NCI-H82 treated with DMSO at 0.1 percent for 48 hours (cell line): ENCODE data around the gene STX16.
"Not testable (repeated sequence)": the region's sequence is repeated elsewhere in the genome, so short reads cannot be mapped to it uniquely, and the experiment has no call there.

Experiments used
- DNase-seq: peaks from one replicate; lab custom pipeline; 2025; ENCODE audit not compliant: unreplicated experiment; lab: John Stamatoyannopoulos, UW

STX16 gene

DNA sequence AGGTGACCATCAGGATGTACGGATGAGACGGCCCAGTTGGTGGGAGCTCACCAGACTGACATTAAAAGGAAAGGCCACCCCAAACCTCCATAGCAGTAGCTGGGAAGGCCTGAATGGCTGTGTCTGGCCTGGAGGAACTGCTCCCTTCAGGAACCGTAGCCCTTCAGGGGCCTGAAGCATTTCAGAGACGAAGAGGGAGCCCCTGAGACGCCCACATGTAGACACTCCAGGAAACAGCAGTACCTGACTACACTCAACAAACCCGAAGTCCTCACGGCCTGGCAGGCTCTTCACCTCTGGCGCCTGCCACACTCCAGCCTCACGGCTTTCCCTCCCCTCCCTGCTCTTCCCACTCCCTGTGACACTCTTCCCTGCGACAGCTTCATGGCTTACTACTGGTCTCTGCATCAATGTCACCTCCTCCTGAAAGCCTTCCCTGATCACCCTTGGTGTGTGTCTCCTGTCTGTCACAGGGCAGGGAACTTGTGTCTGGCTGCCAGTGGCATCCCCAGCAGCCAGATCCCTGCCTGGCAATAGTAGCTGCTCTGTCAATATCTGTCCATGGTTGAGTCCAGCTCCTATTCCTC lies 14.6 kb upstream of the STX16 start:
- no peak for DNase-seq

DNA sequence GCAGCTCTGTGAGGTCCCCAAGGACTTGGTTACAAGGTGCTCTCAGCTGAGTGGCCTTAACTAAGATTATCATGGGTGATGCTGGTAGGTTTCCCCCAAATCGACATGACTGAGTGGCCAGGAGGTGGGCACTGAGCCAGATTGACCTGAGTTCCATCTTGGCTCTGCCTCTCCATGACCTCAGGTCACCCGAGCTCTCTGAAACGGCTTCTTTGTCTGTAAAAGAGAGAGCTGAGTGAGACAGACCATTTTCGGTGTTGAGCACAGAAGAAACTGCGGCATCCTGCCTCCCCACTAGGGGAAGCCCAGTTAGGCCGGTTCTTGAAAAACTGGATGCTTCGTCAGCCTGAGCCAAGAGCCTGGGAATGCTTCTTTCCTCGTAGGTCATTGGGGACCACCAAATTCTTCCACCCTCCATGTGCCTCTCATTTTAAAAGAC lies 14.1 kb upstream of the STX16 start:
- no peak for DNase-seq

GRCh38 chr20:58637466-58638213 lies 13.4 kb upstream of the STX16 start:
- no peak for DNase-seq

- DNase-seq = no peak
Observed at GRCh38 chr20:58638467-58639181, 12.5 kb upstream of the STX16 start.

DNA sequence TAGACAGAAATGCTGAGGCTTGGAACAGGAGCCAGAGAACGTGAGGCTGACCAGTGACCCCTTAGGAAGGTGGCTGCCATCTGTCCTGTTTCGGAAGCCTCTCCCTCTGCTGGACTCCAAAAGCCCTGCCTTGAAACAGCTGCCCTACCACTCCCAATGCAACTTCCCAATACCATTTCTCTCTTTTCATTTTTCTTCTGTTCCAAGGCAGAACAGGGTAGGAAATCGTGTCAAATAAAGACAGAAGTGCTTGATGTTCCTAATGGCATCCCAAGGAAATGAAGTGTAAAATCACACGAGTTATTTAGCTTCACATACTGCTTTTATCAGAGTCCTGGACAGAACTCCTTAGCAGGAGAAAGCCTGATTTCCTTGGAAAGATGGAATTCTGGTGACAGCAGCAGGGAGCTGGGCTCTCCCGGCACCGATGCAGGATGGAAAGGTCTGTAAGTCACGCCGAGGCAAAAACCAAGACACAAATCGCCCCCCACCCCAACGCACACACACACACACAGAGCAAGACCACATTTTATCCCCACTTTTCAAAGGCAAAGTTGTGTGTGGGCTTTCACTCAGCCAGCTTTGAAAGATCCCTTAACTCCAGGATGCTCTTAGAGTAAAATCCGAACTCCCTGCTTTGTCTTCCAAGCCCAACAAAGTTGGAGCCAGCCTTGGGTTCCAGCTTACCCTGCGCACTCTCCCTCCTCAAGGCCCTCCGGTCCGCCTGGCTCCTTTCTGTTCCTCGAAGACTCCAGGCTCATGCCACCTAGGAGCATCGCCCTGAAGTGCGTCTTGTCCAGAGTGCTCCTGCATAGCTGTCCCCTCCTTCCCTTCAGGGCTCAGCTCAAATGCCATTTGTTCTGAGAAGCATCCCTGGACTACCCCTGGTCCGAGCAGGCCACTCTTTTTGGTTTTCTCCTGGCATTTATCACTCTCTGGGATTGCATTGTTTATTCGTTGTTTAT lies 11.6 kb upstream of the STX16 start:
- DNase-seq = no peak

- no peak for DNase-seq
Observed at GRCh38 chr20:58640446-58640845, 10.6 kb upstream of the STX16 start.

DNA sequence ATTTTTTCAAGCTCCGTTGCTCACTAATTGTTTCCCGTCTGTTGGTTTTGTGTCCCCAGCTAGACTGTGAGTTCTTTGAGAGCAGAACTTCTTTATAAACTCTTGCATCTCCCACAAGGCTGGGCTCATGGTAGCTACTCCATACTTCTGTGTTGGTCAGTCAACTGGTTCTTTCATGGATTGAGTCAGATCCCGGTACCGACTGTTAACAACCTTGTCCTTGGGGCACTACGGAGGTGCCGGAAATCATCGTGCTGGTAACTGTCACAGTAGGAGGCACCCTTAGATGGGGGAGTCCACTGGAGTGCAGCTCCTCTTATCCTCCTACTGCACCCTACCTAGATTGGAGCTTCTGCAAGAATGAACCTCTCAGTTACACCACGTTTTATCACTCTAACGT lies 8.6 kb upstream of the STX16 start:
- no peak for DNase-seq

DNA sequence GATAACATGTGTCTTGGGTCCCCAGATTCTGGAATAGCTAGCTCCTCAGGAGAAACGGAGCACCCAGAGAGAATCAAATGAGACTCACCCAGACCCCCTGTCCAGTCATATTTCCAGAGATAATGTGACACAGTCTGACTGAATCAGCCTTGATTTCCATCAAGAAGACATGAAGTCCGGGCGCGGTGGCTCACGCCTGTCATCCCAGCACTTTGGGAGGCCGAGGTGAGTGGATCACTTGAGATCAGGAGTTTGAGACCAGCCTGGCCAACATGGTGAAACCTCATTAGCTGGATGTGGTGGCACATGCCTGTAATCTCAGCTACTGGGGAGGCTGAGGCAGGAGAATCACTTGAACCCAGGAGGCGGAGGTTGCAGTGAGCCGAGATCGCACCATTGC lies 8.2 kb upstream of the STX16 start:
- DNase-seq = not testable (repeated sequence)

GRCh38 chr20:58645412-58645968 lies 5.6 kb upstream of the STX16 start:
- no peak for DNase-seq

GRCh38 chr20:58646257-58646656 lies 4.8 kb upstream of the STX16 start:
- DNase-seq = no peak

- DNase-seq = no peak
Observed at GRCh38 chr20:58646703-58647102, 4.4 kb upstream of the STX16 start.

- DNase-seq = no peak
Observed at GRCh38 chr20:58647162-58647795, 3.8 kb upstream of the STX16 start.

- no peak for DNase-seq
Observed at GRCh38 chr20:58647796-58648501, 3.1 kb upstream of the STX16 start.

DNA sequence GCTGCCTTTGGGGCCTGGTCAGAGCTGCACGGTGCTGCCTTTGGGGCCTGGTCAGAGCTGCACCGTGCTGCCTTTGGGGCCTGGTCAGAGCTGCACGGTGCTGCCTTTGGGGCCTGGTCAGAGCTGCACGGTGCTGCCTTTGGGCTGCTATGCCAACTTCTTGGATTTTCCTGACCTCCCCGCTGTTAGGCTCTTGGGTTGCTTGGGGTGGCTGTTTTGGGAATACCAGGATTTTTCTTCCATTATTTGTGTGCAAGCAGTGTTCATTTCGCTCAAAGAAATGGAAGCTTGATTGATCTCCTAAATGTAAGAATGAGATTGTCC lies 2.6 kb upstream of the STX16 start:
- not testable (repeated sequence) for DNase-seq

DNA sequence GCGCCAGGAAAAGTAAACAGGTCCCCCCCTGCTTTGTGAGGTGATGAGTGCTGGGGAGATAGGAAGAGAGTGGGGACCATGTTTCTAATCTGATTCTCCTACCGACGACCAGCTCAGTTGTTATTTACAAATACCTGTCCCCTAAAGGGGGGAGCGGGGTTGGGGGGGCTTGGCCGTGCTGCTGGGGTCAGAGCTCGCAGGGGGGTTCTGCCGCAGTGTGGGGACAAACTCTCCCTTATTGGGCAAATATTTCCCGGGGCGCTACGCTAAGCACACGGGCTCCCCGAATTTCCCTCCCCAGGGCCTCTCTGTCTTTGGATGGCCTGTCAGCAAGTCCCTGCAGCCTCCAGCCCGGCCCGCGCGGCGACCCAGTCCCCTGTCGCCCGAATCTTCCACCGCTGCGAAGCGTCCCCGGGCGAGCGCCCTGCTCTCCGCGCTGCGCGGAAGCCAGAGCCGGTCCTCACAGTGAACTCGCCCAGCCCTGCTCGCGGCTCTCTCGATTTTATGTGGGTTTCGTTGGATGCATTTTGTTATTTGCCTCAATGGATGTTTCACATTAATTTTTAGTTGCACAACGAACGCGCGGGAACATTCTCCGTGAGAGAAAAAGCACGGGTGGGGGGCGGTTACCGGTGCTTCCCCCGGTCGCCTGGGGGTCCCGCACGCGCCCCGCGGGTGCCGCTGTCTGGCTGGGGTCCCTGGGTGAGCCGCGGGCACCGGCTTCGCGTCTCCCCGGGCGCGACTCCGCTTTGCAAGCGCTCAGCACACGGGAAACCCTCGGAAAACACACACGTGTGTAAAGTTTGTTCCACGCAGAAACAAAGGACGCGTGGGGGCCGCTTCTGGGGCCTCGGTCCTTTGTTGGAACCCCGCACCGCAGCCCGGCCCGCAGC lies 1.5 kb upstream of the STX16 start:
- no peak for DNase-seq

GRCh38 chr20:58650181-58650775 lies 805 bp upstream of the STX16 start:
- DNase-seq = no peak

DNA sequence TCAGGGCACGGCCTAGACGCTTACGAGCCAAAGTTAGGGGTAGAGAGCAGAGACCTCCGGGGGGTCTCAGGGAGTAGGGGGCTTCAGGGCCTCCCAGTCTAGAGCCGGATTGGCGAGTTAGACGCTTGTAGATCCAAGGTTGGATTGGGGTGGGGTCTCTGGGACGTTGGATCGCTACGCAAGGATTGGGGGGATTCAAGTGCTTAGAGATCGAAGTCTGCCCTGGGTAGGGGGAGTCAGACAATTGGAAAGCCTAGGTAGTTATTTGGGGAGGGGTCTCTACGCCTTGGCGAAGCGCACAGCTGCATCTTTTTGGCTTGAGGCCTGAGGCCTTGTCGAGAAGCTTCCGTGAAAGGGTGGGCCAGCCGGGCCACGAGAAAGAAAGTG lies 469 bp downstream of the STX16 start:
- peak; percentile 26 for DNase-seq

DNA sequence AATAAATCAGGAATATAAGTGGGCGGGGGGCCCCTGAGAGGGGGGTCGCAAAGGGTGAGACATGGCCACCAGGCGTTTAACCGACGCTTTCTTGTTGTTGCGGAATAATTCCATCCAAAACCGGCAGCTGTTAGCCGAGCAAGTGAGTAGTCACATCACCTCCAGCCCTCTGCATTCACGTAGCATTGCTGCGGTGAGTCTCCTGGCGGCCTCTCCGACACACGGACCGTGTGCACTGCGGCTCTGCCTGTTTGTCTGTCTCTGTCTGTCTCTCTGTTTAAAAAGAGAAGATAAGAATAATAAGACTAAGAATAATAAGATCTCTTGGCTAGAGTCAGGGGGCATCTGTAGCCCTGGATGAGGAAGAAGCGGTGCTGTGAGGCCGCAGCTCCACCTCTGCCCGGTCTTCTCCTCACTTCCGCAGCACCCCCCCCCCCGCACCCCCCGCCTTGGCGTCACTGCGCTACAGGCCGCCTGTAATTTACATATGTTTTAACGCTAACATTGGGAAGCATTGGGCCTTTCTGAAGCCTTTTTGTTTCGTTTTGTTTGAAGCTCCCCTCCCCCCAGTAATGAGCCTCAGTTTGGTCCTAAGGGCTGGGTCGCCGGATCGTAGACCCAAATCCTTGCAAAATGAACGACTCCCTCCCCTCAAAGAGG lies 993 bp downstream of the STX16 start:
- DNase-seq = no peak
